22Rv1 (cell line): ENCODE data around the gene SAMD13.

Source experiments
- H3K27ac ChIP-seq: fragments of 450-650 bp; 2 replicates; pipeline ENCODE4 v1.5.1; 2017
- CTCF ChIP-seq: fragments of 450-650 bp; IDR thresholded peaks from 2 replicates; pipeline ENCODE4 v1.5.1; 2017; ENCODE audit warnings: mild to moderate bottlenecking
- ZFX ChIP-seq: fragments of 450-650 bp; IDR thresholded peaks from 2 replicates; pipeline ENCODE4 v1.6.1; 2017; ENCODE audit warnings: antibody characterized with exemption, borderline replicate concordance

The SAMD13 gene

GRCh38 chr1:84297546-84298244, 3.8 kb upstream of the SAMD13 start:
- H3K27ac ChIP-seq: no peak overlapping the region
- no peak for TF ChIP-seq CTCF

GRCh38 chr1:84298328-84298683, 3.2 kb upstream of the SAMD13 start:
- H3K27ac ChIP-seq: peak overlapping the region; percentile 67
- TF ChIP-seq CTCF: no peak
- no peak for TF ChIP-seq ZFX

GRCh38 chr1:84298684-84299535, 2.6 kb upstream of the SAMD13 start:
- no peak for TF ChIP-seq CTCF
- TF ChIP-seq ZFX: no peak
- peak overlapping the region; percentile 67 for H3K27ac ChIP-seq

GRCh38 chr1:84299536-84300170, 1.9 kb upstream of the SAMD13 start:
- H3K27ac ChIP-seq: peak overlapping the region; percentile 67
- TF ChIP-seq ZFX: no peak
- no peak for TF ChIP-seq CTCF

GRCh38 chr1:84300501-84300900, 1.0 kb upstream of the SAMD13 start:
- H3K27ac ChIP-seq: no peak overlapping the region

GRCh38 chr1:84301785-84302385, 377 bp downstream of the SAMD13 start:
- no peak for TF ChIP-seq CTCF
- TF ChIP-seq ZFX: no peak
- H3K27ac ChIP-seq: 0 out of 2 replicates have a peak overlapping the region, but pooled peaks have one; percentile 26

More at GRCh38 chr1:84300501-84300900, 1.0 kb upstream of the SAMD13 start:
- TF ChIP-seq CTCF (no peak), ZFX (no peak)
